Urinary bladder (tissue), 2 donors: ENCODE results near the gene EEIG1. TPM values are rescaled to one million over a fixed set of nuclear protein-coding genes. Genes with fewer than 3 reads are reported as not detected.

Experiments used
- polyA plus RNA-seq: library from polyadenylated mRNA; stranded (reverse); fragments of 200-250 nt; gene quantifications from one replicate; pipeline ENCODE4 v1.2.3, GENCODE V29; 2013
- total RNA-seq: library from RNA; depleted of rRNA; stranded (reverse); fragments of >200 nt; gene quantifications from one replicate; pipeline ENCODE4 v1.2.3, GENCODE V29; 2014
- donor health status: healthy.

Gene EEIG1
- total and polyA plus RNA-seq, 2 donors: 30.4 to 67.1 TPM

Other genes starting within 250 kb of the EEIG1 start
- gene TOR2A, start 245.7 kb downstream of the EEIG1 start, total RNA-seq: 3.8 TPM
- gene TOR2A, start 245.7 kb downstream of the EEIG1 start, polyA plus RNA-seq: 16.5 TPM
- 11.6 TPM for gene SH2D3C, start 202.3 kb downstream of the EEIG1 start, total RNA-seq
- 16.6 TPM for gene SH2D3C, start 202.3 kb downstream of the EEIG1 start, polyA plus RNA-seq
- 30.1 TPM for gene CDK9, start 195.0 kb downstream of the EEIG1 start, total RNA-seq
- 66.2 TPM for gene CDK9, start 195.0 kb downstream of the EEIG1 start, polyA plus RNA-seq
- 18.6 TPM for gene FPGS, start 178.1 kb downstream of the EEIG1 start, total RNA-seq
- gene FPGS, start 178.1 kb downstream of the EEIG1 start, polyA plus RNA-seq: 57.7 TPM
- 16.4 TPM for gene ENG, start 126.3 kb downstream of the EEIG1 start, total RNA-seq
- gene ENG, start 126.3 kb downstream of the EEIG1 start, polyA plus RNA-seq: 196 TPM
- 27.3 TPM for gene AK1, start 103.3 kb downstream of the EEIG1 start, total RNA-seq
- 57.2 TPM for gene AK1, start 103.3 kb downstream of the EEIG1 start, polyA plus RNA-seq
- 17.7 TPM for gene ST6GALNAC6, start 81.4 kb downstream of the EEIG1 start, total RNA-seq
- 105 TPM for gene ST6GALNAC6, start 81.4 kb downstream of the EEIG1 start, polyA plus RNA-seq
- 6.8 TPM for gene ST6GALNAC4, start 63.9 kb downstream of the EEIG1 start, total RNA-seq
- gene ST6GALNAC4, start 63.9 kb downstream of the EEIG1 start, polyA plus RNA-seq: 35.1 TPM
- gene PIP5KL1, start 50.2 kb downstream of the EEIG1 start, total RNA-seq: 0.48 TPM
- 1.4 TPM for gene PIP5KL1, start 50.2 kb downstream of the EEIG1 start, polyA plus RNA-seq
- 7.5 TPM for gene DPM2, start 43.1 kb downstream of the EEIG1 start, total RNA-seq
- gene DPM2, start 43.1 kb downstream of the EEIG1 start, polyA plus RNA-seq: 32.1 TPM
- gene NAIF1, start 86.3 kb upstream of the EEIG1 start, total RNA-seq: 6.9 TPM
- gene NAIF1, start 86.3 kb upstream of the EEIG1 start, polyA plus RNA-seq: 8.2 TPM
- 14.4 TPM for gene SLC25A25, start 87.2 kb upstream of the EEIG1 start, total RNA-seq
- gene SLC25A25, start 87.2 kb upstream of the EEIG1 start, polyA plus RNA-seq: 23.1 TPM
- 21.1 TPM for gene PTGES2, start 146.7 kb upstream of the EEIG1 start, total RNA-seq
- 59.6 TPM for gene PTGES2, start 146.7 kb upstream of the EEIG1 start, polyA plus RNA-seq
- gene LCN2, start 168.5 kb upstream of the EEIG1 start, total RNA-seq: 1.9 TPM
- gene LCN2, start 168.5 kb upstream of the EEIG1 start, polyA plus RNA-seq: 23.0 TPM
- 25.7 TPM for gene BBLN, start 179.3 kb upstream of the EEIG1 start, total RNA-seq
- gene BBLN, start 179.3 kb upstream of the EEIG1 start, polyA plus RNA-seq: 144 TPM
- 23.6 TPM for gene CIZ1, start 210.6 kb upstream of the EEIG1 start, total RNA-seq
- gene CIZ1, start 210.6 kb upstream of the EEIG1 start, polyA plus RNA-seq: 95.8 TPM
- 68.3 TPM for gene DNM1, start 222.4 kb upstream of the EEIG1 start, total RNA-seq
- gene DNM1, start 222.4 kb upstream of the EEIG1 start, polyA plus RNA-seq: 15.2 TPM